ELR (cell line): ENCODE measurements around the gene TRIP10.
A peak's percentile ranks its signal among the peaks of the same experiment; 100 is the strongest.
"Not testable (repeated sequence)": the region's sequence is repeated elsewhere in the genome, so short reads cannot be mapped to it uniquely, and the experiment has no call there.

Experiments
- DNase-seq: peaks from one replicate; pipeline ENCODE4 v3.0.0-alpha.2; 2015; ENCODE audit warnings: low read depth

The TRIP10 gene, protein sequence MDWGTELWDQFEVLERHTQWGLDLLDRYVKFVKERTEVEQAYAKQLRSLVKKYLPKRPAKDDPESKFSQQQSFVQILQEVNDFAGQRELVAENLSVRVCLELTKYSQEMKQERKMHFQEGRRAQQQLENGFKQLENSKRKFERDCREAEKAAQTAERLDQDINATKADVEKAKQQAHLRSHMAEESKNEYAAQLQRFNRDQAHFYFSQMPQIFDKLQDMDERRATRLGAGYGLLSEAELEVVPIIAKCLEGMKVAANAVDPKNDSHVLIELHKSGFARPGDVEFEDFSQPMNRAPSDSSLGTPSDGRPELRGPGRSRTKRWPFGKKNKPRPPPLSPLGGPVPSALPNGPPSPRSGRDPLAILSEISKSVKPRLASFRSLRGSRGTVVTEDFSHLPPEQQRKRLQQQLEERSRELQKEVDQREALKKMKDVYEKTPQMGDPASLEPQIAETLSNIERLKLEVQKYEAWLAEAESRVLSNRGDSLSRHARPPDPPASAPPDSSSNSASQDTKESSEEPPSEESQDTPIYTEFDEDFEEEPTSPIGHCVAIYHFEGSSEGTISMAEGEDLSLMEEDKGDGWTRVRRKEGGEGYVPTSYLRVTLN

GRCh38 chr19:6739390-6739882 lies at the start of gene TRIP10:
Gene TRIP10 (plus strand): TSS chr19:6739680. CDS start chr19:6739762, 82 bp downstream.
- peak; percentile 80 for DNase-seq

- DNase-seq: no peak
These were observed 49.2 kb upstream of the TRIP10 start for GRCh38 chr19:6690160-6690885.

DNA sequence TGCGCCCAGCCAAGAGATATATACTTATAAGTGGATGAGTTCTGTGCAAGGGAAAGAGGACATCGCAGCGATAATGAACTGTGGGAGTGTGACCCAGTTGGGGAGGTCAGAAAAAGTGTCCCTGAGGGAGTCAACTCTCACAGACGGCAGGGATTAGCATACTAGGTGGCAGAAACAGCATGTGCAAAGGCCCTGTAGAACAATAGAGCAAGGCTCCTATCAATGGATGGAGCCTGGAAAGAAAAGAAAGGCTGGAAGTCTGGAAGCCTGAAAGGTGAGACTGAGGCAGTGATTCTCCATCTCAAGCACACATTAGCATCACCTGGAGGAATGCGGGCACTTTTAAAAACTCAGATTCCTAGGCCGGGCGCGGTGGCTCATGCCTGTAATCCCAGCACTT lies 48.1 kb upstream of the TRIP10 start:
- no peak for DNase-seq

- DNase-seq: no peak
These were observed 47.5 kb upstream of the TRIP10 start for GRCh38 chr19:6692027-6692426.

GRCh38 chr19:6693056-6693471 lies 46.4 kb upstream of the TRIP10 start:
- peak; percentile 27 for DNase-seq

GRCh38 chr19:6693681-6694080 lies 45.8 kb upstream of the TRIP10 start:
- no peak for DNase-seq

GRCh38 chr19:6694147-6694815 lies 45.2 kb upstream of the TRIP10 start:
- peak; percentile 37 for DNase-seq

- no peak for DNase-seq
These were observed 43.1 kb upstream of the TRIP10 start for GRCh38 chr19:6696239-6696820.

GRCh38 chr19:6697291-6697690 lies 42.2 kb upstream of the TRIP10 start:
- no peak for DNase-seq

DNA sequence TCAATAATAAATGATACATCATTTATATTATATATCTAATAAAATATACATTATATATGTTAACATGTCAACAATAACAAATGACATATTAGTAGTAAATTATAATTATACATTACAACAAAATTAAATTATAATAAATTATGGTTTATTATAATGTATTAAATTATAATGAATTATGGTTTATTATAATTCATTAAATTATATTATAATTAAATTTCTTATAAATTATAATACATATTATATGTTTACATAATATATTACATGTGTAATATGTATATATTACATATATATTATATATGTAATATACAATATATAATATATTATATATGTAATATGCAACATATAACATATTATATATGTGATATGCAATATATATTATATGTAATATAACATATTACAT lies 39.5 kb upstream of the TRIP10 start:
- DNase-seq: no peak

GRCh38 chr19:6700586-6701316 lies 38.7 kb upstream of the TRIP10 start:
- no peak for DNase-seq

- no peak for DNase-seq
These were observed 33.4 kb upstream of the TRIP10 start for GRCh38 chr19:6705931-6706632.

- DNase-seq: no peak
These were observed 32.9 kb upstream of the TRIP10 start for GRCh38 chr19:6706633-6706958.

GRCh38 chr19:6707011-6707657 lies 32.3 kb upstream of the TRIP10 start:
- no peak for DNase-seq

DNA sequence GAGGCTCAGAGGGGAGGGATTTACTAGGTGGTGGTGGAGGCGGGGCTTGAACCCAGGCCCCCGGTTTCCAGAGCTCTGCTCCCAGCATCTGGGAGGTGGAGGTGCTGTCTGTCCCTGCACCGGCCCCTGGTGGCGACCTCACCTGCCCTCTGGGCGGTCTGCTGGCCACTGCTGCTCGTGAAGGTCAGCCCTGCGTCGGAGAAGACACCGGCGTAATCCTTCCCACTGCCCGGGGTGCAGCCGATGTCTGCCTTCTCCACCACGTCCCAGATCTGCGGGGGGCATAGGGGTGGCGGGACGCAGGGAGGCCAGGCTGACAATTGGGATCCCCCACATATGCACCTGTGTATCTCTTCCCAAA lies 31.8 kb upstream of the TRIP10 start:
- DNase-seq: no peak

DNA sequence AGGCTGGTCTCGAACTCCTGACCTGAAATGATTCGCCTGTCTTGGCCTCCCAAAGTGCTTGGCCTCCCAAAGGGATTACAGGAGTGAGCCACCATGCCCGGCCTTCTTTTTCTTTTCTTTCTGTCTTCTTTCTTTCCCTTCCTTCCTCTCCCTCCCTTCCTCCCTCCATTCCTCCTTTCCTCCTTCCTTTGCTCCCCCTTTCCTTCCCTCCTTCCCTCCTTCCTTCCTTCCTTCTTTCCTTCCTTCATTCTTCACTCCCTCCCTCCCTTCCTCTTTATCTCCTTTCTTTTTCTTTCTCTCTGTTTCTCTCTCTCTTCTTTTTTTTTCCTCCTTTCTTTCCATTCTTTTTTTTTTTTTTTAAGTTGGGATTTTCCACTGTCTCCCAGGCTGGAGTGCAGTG lies 31.1 kb upstream of the TRIP10 start:
- DNase-seq: no peak

- not testable (repeated sequence) for DNase-seq
These were observed 30.6 kb upstream of the TRIP10 start for GRCh38 chr19:6708913-6709312.

DNA sequence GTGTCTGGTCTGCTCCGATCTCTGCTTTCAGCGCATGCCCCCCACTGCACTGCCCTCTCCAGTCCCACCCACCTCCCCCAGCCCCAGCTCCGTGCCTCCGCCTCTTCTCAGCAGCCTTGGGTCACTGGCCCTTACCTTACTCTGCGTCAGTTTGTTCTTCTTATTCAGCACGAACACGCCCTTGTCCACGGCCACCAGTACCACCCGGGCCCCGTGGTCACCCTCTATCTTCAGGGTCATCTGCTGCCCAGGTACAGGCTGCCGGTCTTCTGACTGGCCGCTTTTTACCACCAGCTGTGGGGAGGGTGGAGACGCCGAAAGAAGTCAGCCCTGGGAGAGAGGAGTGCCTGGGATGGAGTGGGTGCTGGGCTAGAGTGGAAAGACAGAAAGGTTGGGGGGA lies 29.9 kb upstream of the TRIP10 start:
- no peak for DNase-seq

GRCh38 chr19:6710273-6711077 lies 29.0 kb upstream of the TRIP10 start:
- DNase-seq: no peak

- DNase-seq: no peak
These were observed 28.5 kb upstream of the TRIP10 start for GRCh38 chr19:6711078-6711361.
